GM23248 (cell line): ENCODE results near the gene ZNF750.

ENCODE experiments used
- EZH2 ChIP-seq: fragments of 200-600 bp; sonication (generic); IDR thresholded peaks from 2 replicates; pipeline ENCODE4 v1.6.1; 2018; ENCODE audit warnings: antibody characterized with exemption, mild to moderate bottlenecking; ENCODE audit not compliant: insufficient read depth, poor library complexity, severe bottlenecking
- EZH2phosphoT487 ChIP-seq: fragments of 200-600 bp; sonication (generic); IDR thresholded peaks from 2 replicates; pipeline ENCODE4 v1.6.1; 2018; ENCODE audit warnings: antibody characterized with exemption, moderate library complexity, mild to moderate bottlenecking, low read depth; ENCODE audit not compliant: insufficient read depth

DNA sequence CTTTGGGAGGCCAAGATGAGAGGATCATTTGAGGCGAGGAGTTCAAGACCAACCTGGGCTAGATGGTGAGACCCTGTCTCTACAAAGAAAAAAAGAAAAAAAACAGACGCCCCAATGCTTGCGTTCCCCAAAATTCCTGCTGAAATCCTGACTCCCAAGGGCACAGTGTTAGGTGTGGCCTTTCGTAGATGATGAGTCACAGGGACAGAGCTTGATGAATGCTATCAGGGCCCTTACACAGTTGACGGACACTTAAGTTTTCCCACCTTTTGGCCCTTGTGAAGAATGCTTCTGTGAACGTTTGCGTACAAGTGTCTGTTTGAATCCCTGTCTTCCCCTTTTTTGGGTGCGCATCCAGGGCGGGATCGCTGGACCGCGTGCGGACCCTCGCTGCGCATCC is 16.5 kb upstream of the ZNF750 start:
- TF ChIP-seq EZH2: no peak
- TF ChIP-seq EZH2phosphoT487: no peak
